HCT116 (cell line): ENCODE measurements around the gene BIK. TPM values are rescaled to one million over a fixed set of nuclear protein-coding genes. Genes with fewer than 3 reads are reported as not detected.

Source experiments
- ATAC-seq: fragments of 200-7000 bp; cut with Tn5 transposase; 2 replicates; pipeline ENCODE4 v1.9.1; 2020; ENCODE audit warnings: mild to moderate bottlenecking, moderate library complexity
- BruUV-seq: library from RNA; stranded (reverse); fragments of 400-500 nt; replicated peaks from 2 replicates; lab custom pipeline; 2021; lab: Mats Ljungman, UMichigan
- CTCF ChIA-PET: fragments of 300-600 bp; sonication (Branson Sonifier 250); formaldehyde crosslinking; loops from one replicate; lab custom pipeline; 2021; ENCODE audit warnings: antibody characterized with exemption; lab: Charles Lee
- POLR2A ChIA-PET: fragments of 300-600, 350-600 bp; sonication (Branson Sonifier 250); formaldehyde crosslinking; loops from one replicate; lab custom pipeline; 2021; ENCODE audit warnings: antibody characterized with exemption; lab: Charles Lee
- RAD21 ChIA-PET, 2 experiments: fragments of 300-600 bp; sonication (Branson Sonifier 250); formaldehyde crosslinking; loops; one replicate each; lab custom pipeline; 2023; ENCODE audit warnings: low total read pairs in 2 of 2; ENCODE audit not compliant: uncharacterized antibody in 2 of 2, unreplicated experiment in 2 of 2, low non-redundant PET in 1 of 2; lab: Charles Lee
- DNase-seq: peaks from one replicate; pipeline ENCODE4 v3.0.0-alpha.2; 2010; ENCODE audit warnings: low read depth, low spot score
- H2AFZ ChIP-seq: fragments of 200-600 bp; shearing (Covaris generic), sonication (generic); 2 replicates; pipeline ENCODE4 v1.6.1; 2017; ENCODE audit warnings: low read depth, mixed run types, mixed read lengths, antibody characterized with exemption, low read length; ENCODE audit not compliant: poor library complexity, severe bottlenecking
- H3K27ac ChIP-seq: 2 replicates; pipeline ENCODE4 v1.5.1; 2012; ENCODE audit warnings: low read depth, low read length
- H3K27me3 ChIP-seq: fragments of 200-600 bp; sonication (generic); 2 replicates; pipeline ENCODE4 v1.6.1; 2016; ENCODE audit warnings: mixed run types, low read length, mixed read lengths; ENCODE audit not compliant: insufficient read depth
- H3K36me3 ChIP-seq, 2 experiments: fragments of 200-500 bp in 1 of 2; fragments of 200-600 bp in 1 of 2; sonication (Bioruptor generic) in 1 of 2; sonication (generic) in 1 of 2; 2 replicates each; pipeline versions ENCODE4 v1.5.1 to v1.6.1; 2014 to 2016; ENCODE audit warnings: low read length in 2 of 2, inconsistent platforms in 1 of 2, mixed read lengths in 1 of 2, mixed run types in 1 of 2; ENCODE audit not compliant: insufficient read depth in 2 of 2, control insufficient read depth in 1 of 2
- H3K4me1 ChIP-seq, 2 experiments: fragments of 200-600 bp in 1 of 2; sonication (generic) in 1 of 2; 2 replicates each; pipeline versions ENCODE4 v1.5.1 to v1.6.1; 2012 to 2017; ENCODE audit warnings: low read length in 2 of 2, inconsistent platforms in 1 of 2, mild to moderate bottlenecking in 1 of 2, mixed read lengths in 1 of 2, mixed run types in 1 of 2, moderate library complexity in 1 of 2; ENCODE audit not compliant: insufficient read depth in 2 of 2, control insufficient read depth in 1 of 2
- H3K4me2 ChIP-seq: fragments of 200-600 bp; sonication (generic); 2 replicates; pipeline ENCODE4 v1.6.1; 2017; ENCODE audit warnings: mixed run types, low read length, mixed read lengths
- H3K4me3 ChIP-seq, 2 experiments: fragments of 200-600 bp in 1 of 2; sonication (generic) in 1 of 2; replicated peaks in 1 of 2; 2 replicates each; pipeline ENCODE4 v1.5.1; 2011 to 2016; ENCODE audit warnings: low read length in 2 of 2, control low read depth in 1 of 2, low read depth in 1 of 2, mild to moderate bottlenecking in 1 of 2, mixed read lengths in 1 of 2, mixed run types in 1 of 2
- H3K79me2 ChIP-seq: fragments of 200-600 bp; sonication (generic); 2 replicates; pipeline ENCODE4 v1.6.1; 2017; ENCODE audit warnings: mild to moderate bottlenecking, mixed run types, low read length, moderate library complexity, mixed read lengths; ENCODE audit not compliant: insufficient read depth
- H3K9ac ChIP-seq: fragments of 200-600 bp; sonication (generic); 2 replicates; pipeline ENCODE4 v1.6.1; 2016; ENCODE audit warnings: low read length, mixed read lengths
- H3K9me2 ChIP-seq: fragments of 200-600 bp; sonication (generic), shearing (Covaris generic); 2 replicates; pipeline ENCODE4 v1.6.1; 2017; ENCODE audit warnings: mixed run types, mild to moderate bottlenecking, moderate library complexity; ENCODE audit not compliant: insufficient read depth
- H3K9me3 ChIP-seq, 2 experiments: fragments of 200-500 bp in 1 of 2; fragments of 200-600 bp in 1 of 2; sonication (Bioruptor generic) in 1 of 2; sonication (generic) in 1 of 2; 2 replicates each; pipeline ENCODE4 v1.6.1; 2014 to 2017; ENCODE audit warnings: low read length in 2 of 2, mixed read lengths in 2 of 2, inconsistent platforms in 1 of 2, low read depth in 1 of 2, mild to moderate bottlenecking in 1 of 2, mixed run types in 1 of 2, moderate library complexity in 1 of 2; ENCODE audit not compliant: control insufficient read depth in 1 of 2, insufficient read depth in 1 of 2
- H4K20me1 ChIP-seq: fragments of 200-600 bp; sonication (generic), shearing (Covaris generic); 2 replicates; pipeline ENCODE4 v1.6.1; 2017; ENCODE audit warnings: mixed run types, mild to moderate bottlenecking, moderate library complexity; ENCODE audit not compliant: insufficient read depth
- ATF3 ChIP-seq: IDR thresholded peaks from 2 replicates; pipeline ENCODE4 v1.6.1; 2012
- CBX3 ChIP-seq: IDR thresholded peaks from 2 replicates; pipeline ENCODE4 v1.6.1; 2012; ENCODE audit warnings: low read depth
- CEBPB ChIP-seq: IDR thresholded peaks from 2 replicates; pipeline ENCODE4 v1.6.1; 2012; ENCODE audit warnings: low read depth
- CTCF ChIP-seq, 3 experiments: fragments of 200-600 bp in 1 of 3; sonication (generic) in 1 of 3; IDR thresholded peaks in 2 of 3; conservative IDR thresholded peaks in 1 of 3; 2 replicates each; pipeline ENCODE4 v1.5.1; 2012 to 2017; ENCODE audit warnings: low read depth in 2 of 3, low read length in 2 of 3, antibody characterized with exemption in 1 of 3, borderline replicate concordance in 1 of 3, control low read depth in 1 of 3, mild to moderate bottlenecking in 1 of 3, mixed read lengths in 1 of 3, mixed run types in 1 of 3, moderate library complexity in 1 of 3; ENCODE audit not compliant: insufficient read depth in 1 of 3
- EGR1 ChIP-seq: IDR thresholded peaks from 2 replicates; pipeline ENCODE4 v1.6.1; 2012; ENCODE audit warnings: low read depth
- ELF1 ChIP-seq: IDR thresholded peaks from 2 replicates; pipeline ENCODE4 v1.6.1; 2012; ENCODE audit warnings: low read depth, borderline replicate concordance
- EZH2phosphoT487 ChIP-seq: fragments of 200-600 bp; IDR thresholded peaks from 2 replicates; pipeline ENCODE4 v1.6.1; 2018; ENCODE audit warnings: antibody characterized with exemption, borderline replicate concordance
- FOSL1 ChIP-seq: IDR thresholded peaks from 2 replicates; pipeline ENCODE4 v1.6.1; 2012; ENCODE audit warnings: low read depth
- MAX ChIP-seq: IDR thresholded peaks from 2 replicates; pipeline ENCODE4 v1.6.1; 2012
- POLR2A ChIP-seq: IDR thresholded peaks from 2 replicates; pipeline ENCODE4 v1.7.0; 2011; ENCODE audit warnings: borderline replicate concordance; ENCODE audit not compliant: insufficient read depth, insufficient read length; ENCODE audit errors: extremely low read depth
- REST ChIP-seq: IDR thresholded peaks from 2 replicates; pipeline ENCODE4 v1.6.1; 2012; ENCODE audit warnings: low read depth
- SIN3A ChIP-seq: IDR thresholded peaks from 2 replicates; pipeline ENCODE4 v1.6.1; 2012; ENCODE audit warnings: low read depth
- ZFX ChIP-seq: fragments of 450-650 bp; IDR thresholded peaks from 2 replicates; pipeline ENCODE4 v1.6.1; 2017
- ZNF274 ChIP-seq: fragments of 200-500 bp; sonication (Bioruptor generic); IDR thresholded peaks from 2 replicates; pipeline ENCODE4 v1.6.1; 2014; ENCODE audit warnings: mild to moderate bottlenecking, low read depth, low read length, inconsistent platforms
- intact Hi-C: fragments of 100-400 bp; cut with micrococcal nuclease; formaldehyde crosslinking; loops from 2 replicates; pipeline ENCODE4 v1.10.0; 2022
- total RNA-seq: library from RNA; stranded (reverse); gene quantifications from one replicate; pipeline ENCODE4 v1.2.1, GENCODE V29; 2021; ENCODE audit not compliant: unreplicated experiment

Gene BIK
- total RNA-seq, 1 experiment from 2014 or later = 31.0 TPM

- Histone ChIP-seq H3K9me3 (no peaks in the 10 kb centered on the region), H3K4me2 (no peak overlapping the region), H3K36me3 (peaks cover 17 to 40% of the 10 kb centered on the region in 2 experiments; a peak in 3 of 4 replicates), H3K4me3 (no peak overlapping the region), H2AFZ (no peak overlapping the region), H3K79me2 (no peaks in the 10 kb centered on the region), H3K27me3 (no peaks in the 10 kb centered on the region), H3K4me1 (no peaks in the 10 kb centered on the region), H3K27ac (no peak overlapping the region), H4K20me1 (no peaks in the 10 kb centered on the region)
- intact Hi-C loops = no loop called here
- TF ChIP-seq ELF1 (no peak), ATF3 (no peak), EZH2phosphoT487 (no peak), MAX (no peak), REST (no peak), ZFX (no peak), FOSL1 (no peak), ZNF274 (no peak), SIN3A (no peak), CEBPB (no peak), CTCF (IDR thresholded peaks at IDR 0.05 in 2 of 3, conservative IDR thresholded peaks at IDR 0.05 in 1 of 3; ENCODE audit: borderline replicate concordance in 1 of 3, insufficient read depth in 1 of 3, low read depth in 2 of 3, low read length in 2 of 3) (no peak), EGR1 (no peak), POLR2A (no peak), CBX3 (no peak)
- TF ChIP-seq, all 23 proteins: peak for 0
- no TSS peak for BruUV-seq
- DNase-seq (no peak), ATAC-seq (no peak)
- ChIA-PET CTCF (no interaction called here), RAD21 (no interaction called here), POLR2A (no interaction called here)
- Histone ChIP-seq H3K9me2 (no peaks in the 10 kb centered on the region), H3K9ac (no peak overlapping the region)
Observed at GRCh38 chr22:43171019-43171491, 60.5 kb downstream of the BIK start.
